GM19023 (cell line): ENCODE results near the gene SFSWAP.
"Not testable (repeated sequence)": the region's sequence is repeated elsewhere in the genome, so short reads cannot be mapped to it uniquely, and the experiment has no call there.

Source experiments
- ATAC-seq: cut with Tn5 transposase; IDR thresholded peaks from one replicate; pipeline ENCODE4 v1.9.1; 2021; ENCODE audit warnings: mild to moderate bottlenecking, moderate library complexity; ENCODE audit not compliant: unreplicated experiment

Gene SFSWAP

GRCh38 chr12:131756441-131756840 is 45.6 kb downstream of the SFSWAP start:
- no peak for ATAC-seq

GRCh38 chr12:131757111-131757510 is 46.2 kb downstream of the SFSWAP start:
- no peak for ATAC-seq

GRCh38 chr12:131758016-131758739 is 47.3 kb downstream of the SFSWAP start:
- ATAC-seq = no peak

GRCh38 chr12:131759176-131759575 is 48.3 kb downstream of the SFSWAP start:
- no peak for ATAC-seq

GRCh38 chr12:131761638-131762037 is 50.7 kb downstream of the SFSWAP start:
- no peak for ATAC-seq

GRCh38 chr12:131764738-131765137 is 53.8 kb downstream of the SFSWAP start:
- ATAC-seq = no peak

- no peak for ATAC-seq
Measured at GRCh38 chr12:131765961-131766360, 55.1 kb downstream of the SFSWAP start.

- no peak for ATAC-seq
Measured at GRCh38 chr12:131766382-131767107, 55.7 kb downstream of the SFSWAP start.

- no peak for ATAC-seq
Measured at GRCh38 chr12:131770120-131770519, 59.2 kb downstream of the SFSWAP start.

- ATAC-seq = no peak
Measured at GRCh38 chr12:131771965-131772364, 61.1 kb downstream of the SFSWAP start.

- peak; percentile 74 for ATAC-seq
Measured at GRCh38 chr12:131773582-131774221, 62.8 kb downstream of the SFSWAP start.

GRCh38 chr12:131774576-131775391 is 63.9 kb downstream of the SFSWAP start:
- ATAC-seq = no peak

- ATAC-seq = no peak
Measured at GRCh38 chr12:131775392-131776236, 64.7 kb downstream of the SFSWAP start.

- ATAC-seq = no peak
Measured at GRCh38 chr12:131776237-131776889, 65.5 kb downstream of the SFSWAP start.

GRCh38 chr12:131777269-131777668 is 66.4 kb downstream of the SFSWAP start:
- ATAC-seq = not testable (repeated sequence)

- ATAC-seq = no peak
Measured at GRCh38 chr12:131779027-131779426, 68.1 kb downstream of the SFSWAP start.

GRCh38 chr12:131782061-131782460 is 71.2 kb downstream of the SFSWAP start:
- no peak for ATAC-seq

- peak; percentile 63 for ATAC-seq
Measured at GRCh38 chr12:131783915-131784541, 73.1 kb downstream of the SFSWAP start.
